HFF-Myc (cell line): Measurements from ENCODE around the gene HNRNPA3.
A peak's percentile ranks its signal among the peaks of the same experiment; 100 is the strongest.

ENCODE experiments used
- DNase-seq: peaks from one replicate; pipeline ENCODE4 v3.0.0-alpha.2; 2011; ENCODE audit warnings: low read depth; ENCODE audit errors: extremely low read depth
- H3K4me3 ChIP-seq: replicated peaks from 2 replicates; pipeline ENCODE4 v1.5.1; 2011; ENCODE audit warnings: low read depth, mild to moderate bottlenecking, control low read depth, low read length
- CTCF ChIP-seq: IDR thresholded peaks from 2 replicates; pipeline ENCODE4 v1.5.1; 2012; ENCODE audit warnings: mild to moderate bottlenecking, low read depth, low read length, control low read depth; ENCODE audit errors: missing control alignments

Gene HNRNPA3

GRCh38 chr2:177235855-177236437 is 23.4 kb downstream of the HNRNPA3 start:
- H3K4me3 ChIP-seq: no peak overlapping the region
- no peak for DNase-seq
- no peak for TF ChIP-seq CTCF

DNA sequence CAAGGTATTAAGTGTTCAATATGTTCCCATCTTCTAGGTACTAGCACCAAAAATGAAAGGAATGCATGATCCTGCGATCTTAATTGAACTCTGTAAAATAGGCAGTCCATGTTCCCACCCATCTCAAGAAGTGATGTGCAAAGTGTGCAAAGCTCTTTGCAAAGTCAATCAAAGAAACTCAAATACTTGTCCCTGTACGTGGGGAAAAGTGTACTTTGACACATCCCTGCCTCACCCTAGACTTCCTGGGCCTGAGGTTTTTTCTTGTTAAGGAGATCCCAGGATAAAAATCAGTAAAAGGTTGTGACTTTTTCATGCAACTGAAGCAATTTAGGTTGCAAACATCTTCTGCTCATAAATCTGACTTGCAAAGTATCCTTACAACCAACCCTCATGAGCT is 25.3 kb downstream of the HNRNPA3 start:
- no peak overlapping the region for H3K4me3 ChIP-seq
- DNase-seq: no peak
- TF ChIP-seq CTCF: no peak

GRCh38 chr2:177239053-177239452 is 26.5 kb downstream of the HNRNPA3 start:
- no peak for DNase-seq
- no peak overlapping the region for H3K4me3 ChIP-seq
- no peak for TF ChIP-seq CTCF

DNA sequence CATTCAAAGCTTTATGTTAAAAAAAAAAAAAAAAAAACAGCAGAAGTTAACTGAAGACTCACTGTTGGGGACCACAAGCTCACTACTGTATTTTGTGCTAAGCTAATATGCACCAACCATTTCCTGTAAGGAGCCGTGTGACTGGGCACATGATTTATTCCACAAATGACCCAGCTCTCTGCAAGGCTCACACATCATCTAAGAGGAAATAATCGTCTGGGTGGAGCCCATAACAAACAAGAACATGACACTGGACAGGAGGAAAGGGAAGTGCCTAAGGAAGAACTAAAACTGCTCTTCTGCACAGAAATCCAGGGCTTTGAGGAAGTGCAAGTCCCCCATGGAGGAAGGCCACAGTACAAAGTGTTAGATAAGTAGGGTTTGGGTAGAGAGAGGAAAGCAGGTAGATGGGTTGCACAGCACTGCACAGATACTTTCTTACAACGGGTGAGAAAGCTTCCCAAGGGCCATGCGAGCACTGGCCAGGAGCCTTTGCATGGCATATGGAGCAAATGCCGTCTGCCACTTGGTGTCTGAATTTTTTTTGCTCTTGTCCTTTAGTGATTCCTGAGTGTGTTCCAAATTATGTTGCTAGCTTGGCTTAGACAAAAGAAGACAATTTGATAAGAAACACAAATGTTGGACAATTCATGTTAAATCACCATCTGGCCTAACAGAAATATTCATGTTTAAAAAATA is 27.5 kb downstream of the HNRNPA3 start:
- DNase-seq: peak; percentile 58
- TF ChIP-seq CTCF: no peak
- 0 out of 2 replicates have a peak overlapping the region, but pooled peaks have one; percentile 4 for H3K4me3 ChIP-seq

GRCh38 chr2:177241711-177242120 is 29.1 kb downstream of the HNRNPA3 start:
- DNase-seq: no peak
- peak overlapping the region; percentile 20 for H3K4me3 ChIP-seq

More at GRCh38 chr2:177241711-177242120, 29.1 kb downstream of the HNRNPA3 start:
- TF ChIP-seq CTCF: no peak
